T-helper 1 cell (primary cell): ENCODE measurements around the gene HDAC4.

Experiments used
- DNase-seq, 5 donors: peaks; one replicate each; pipeline ENCODE4 v3.0.0-alpha.2; 2012 to 2020

Gene HDAC4

GRCh38 chr2:239233576-239233975 lies 167.2 kb downstream of the HDAC4 start:
- no peak for DNase-seq

GRCh38 chr2:239232195-239232578 lies 168.6 kb downstream of the HDAC4 start:
- no peak for DNase-seq

- peak in 2 of 5 donors; percentile 10 to 33 for DNase-seq
These were observed 169.3 kb downstream of the HDAC4 start for GRCh38 chr2:239231231-239232194.

GRCh38 chr2:239230318-239231052 lies 170.3 kb downstream of the HDAC4 start:
- peak in 2 of 5 donors; percentile 7 to 55 for DNase-seq

GRCh38 chr2:239229545-239230279 lies 171.1 kb downstream of the HDAC4 start:
- DNase-seq, result no peak

- no peak for DNase-seq
These were observed 173.0 kb downstream of the HDAC4 start for GRCh38 chr2:239227661-239228371.

GRCh38 chr2:239226677-239227581 lies 173.9 kb downstream of the HDAC4 start:
- no peak for DNase-seq

- no peak for DNase-seq
These were observed 174.8 kb downstream of the HDAC4 start for GRCh38 chr2:239225871-239226561.

GRCh38 chr2:239225371-239225851 lies 175.4 kb downstream of the HDAC4 start:
- DNase-seq, result no peak

- DNase-seq, result no peak
These were observed 175.9 kb downstream of the HDAC4 start for GRCh38 chr2:239224955-239225354.

- DNase-seq, result no peak
These were observed 176.6 kb downstream of the HDAC4 start for GRCh38 chr2:239224199-239224570.

- no peak for DNase-seq
These were observed 177.3 kb downstream of the HDAC4 start for GRCh38 chr2:239223310-239224198.

GRCh38 chr2:239222706-239223309 lies 178.0 kb downstream of the HDAC4 start:
- DNase-seq, result no peak

- DNase-seq, result no peak
These were observed 178.5 kb downstream of the HDAC4 start for GRCh38 chr2:239222312-239222660.

- DNase-seq, result no peak
These were observed 179.8 kb downstream of the HDAC4 start for GRCh38 chr2:239220981-239221396.

GRCh38 chr2:239220341-239220740 lies 180.5 kb downstream of the HDAC4 start:
- no peak for DNase-seq

- DNase-seq, result peak in 1 of 5 donors; percentile 77
These were observed 184.1 kb downstream of the HDAC4 start for GRCh38 chr2:239216614-239217273.

- DNase-seq, result no peak
These were observed 184.7 kb downstream of the HDAC4 start for GRCh38 chr2:239215988-239216613.
